MM.1S (cell line): ENCODE results near the gene PLCB4.

Experiments used
- DNase-seq: peaks from one replicate; pipeline ENCODE4 v3.0.0-alpha.2; 2015
- H2AFZ ChIP-seq: fragments of 300-600 bp; sonication (generic); 2 replicates; pipeline ENCODE4 v1.6.0; 2016; ENCODE audit warnings: antibody characterized with exemption, low read length
- H3F3A ChIP-seq: fragments of 300-600 bp; sonication (generic); 2 replicates; pipeline ENCODE4 v1.6.1; 2016; ENCODE audit warnings: mild to moderate bottlenecking, antibody characterized with exemption, low read length, moderate library complexity, mixed read lengths; ENCODE audit not compliant: insufficient read depth
- H3K27ac ChIP-seq: fragments of 300-600 bp; sonication (generic); 2 replicates; pipeline ENCODE4 v1.5.1; 2016; ENCODE audit warnings: mild to moderate bottlenecking, low read length
- H3K27me3 ChIP-seq: fragments of 300-600 bp; sonication (generic); replicated peaks from 2 replicates; pipeline ENCODE4 v1.6.0; 2016; ENCODE audit warnings: low read length; ENCODE audit not compliant: insufficient read depth
- H3K36me3 ChIP-seq: fragments of 300-600 bp; sonication (generic); replicated peaks from 2 replicates; pipeline ENCODE4 v1.6.1; 2016; ENCODE audit warnings: mild to moderate bottlenecking, low read length, mixed read lengths; ENCODE audit not compliant: insufficient read depth
- H3K4me1 ChIP-seq: fragments of 300-600 bp; sonication (generic); 2 replicates; pipeline ENCODE4 v1.6.1; 2016; ENCODE audit warnings: low read length, mixed read lengths
- H3K4me2 ChIP-seq: fragments of 300-600 bp; sonication (generic); 2 replicates; pipeline ENCODE4 v1.6.0; 2016; ENCODE audit warnings: low read depth, low read length
- H3K4me3 ChIP-seq: fragments of 300-600 bp; sonication (generic); 2 replicates; pipeline ENCODE4 v1.5.1; 2016; ENCODE audit warnings: low read length, mixed read lengths
- H3K79me2 ChIP-seq: fragments of 300-600 bp; sonication (generic); 2 replicates; pipeline ENCODE4 v1.6.1; 2016; ENCODE audit warnings: mixed run types, low read length, mixed read lengths
- H3K9ac ChIP-seq: fragments of 300-600 bp; sonication (generic); 2 replicates; pipeline ENCODE4 v1.6.1; 2016; ENCODE audit warnings: low read length, mixed read lengths
- H3K9me2 ChIP-seq: fragments of 300-600 bp; sonication (generic); replicated peaks from 2 replicates; pipeline ENCODE4 v1.6.1; 2016; ENCODE audit warnings: mild to moderate bottlenecking, low read length, mixed read lengths; ENCODE audit not compliant: insufficient read depth
- H3K9me3 ChIP-seq: fragments of 300-600 bp; sonication (generic); replicated peaks from 2 replicates; pipeline ENCODE4 v1.6.1; 2016; ENCODE audit warnings: mild to moderate bottlenecking, low read length, mixed read lengths; ENCODE audit not compliant: insufficient read depth
- H4K20me1 ChIP-seq: fragments of 300-600 bp; sonication (generic); 2 replicates; pipeline ENCODE4 v1.6.1; 2016; ENCODE audit warnings: mild to moderate bottlenecking, low read length, moderate library complexity, mixed read lengths; ENCODE audit not compliant: insufficient read depth
- CTCF ChIP-seq: fragments of 300-600 bp; sonication (generic); IDR thresholded peaks from 2 replicates; pipeline ENCODE4 v1.5.1; 2016; ENCODE audit warnings: antibody characterized with exemption, low read length, mixed read lengths
- EZH2 ChIP-seq: fragments of 300-600 bp; sonication (generic); optimal IDR thresholded peaks from 2 replicates; pipeline ENCODE3; 2017; ENCODE audit warnings: low read depth, mild to moderate bottlenecking, antibody characterized with exemption, low read length, mixed read lengths
- EZH2phosphoT487 ChIP-seq: fragments of 300-600 bp; sonication (generic); IDR thresholded peaks from 2 replicates; pipeline ENCODE4 v1.6.1; 2018; ENCODE audit warnings: antibody characterized with exemption, low read length

The PLCB4 gene

DNA sequence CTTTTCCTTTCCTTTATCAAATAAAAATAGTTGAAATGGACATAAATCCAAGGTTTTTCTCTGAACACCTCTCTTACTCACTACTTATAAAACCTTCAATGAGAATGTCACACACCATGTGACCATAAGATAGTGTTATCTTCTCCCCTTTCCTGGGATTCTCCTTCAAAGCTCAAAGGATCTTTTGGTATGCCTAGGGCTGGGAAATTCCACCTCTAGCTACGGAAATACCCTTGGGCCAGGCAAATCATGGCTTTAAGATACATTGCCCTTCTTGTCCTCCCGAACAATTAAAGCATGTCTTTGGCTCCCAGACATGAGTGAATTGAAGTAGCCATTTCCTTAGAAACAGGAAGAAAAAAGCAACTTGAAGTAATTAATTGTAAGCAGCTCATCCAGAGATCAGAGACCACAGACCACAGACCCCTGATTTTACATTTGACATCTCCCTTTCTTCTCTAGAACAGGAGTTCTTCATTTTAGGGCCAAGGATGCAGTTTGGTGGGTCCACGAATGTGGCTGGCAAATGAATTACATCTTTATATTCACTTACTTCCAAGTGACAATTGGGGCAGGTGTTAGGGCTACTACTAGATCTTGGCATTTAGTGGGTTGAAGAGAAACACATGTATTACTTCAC, 4.1 kb downstream of the PLCB4 start:
- Histone ChIP-seq H2AFZ (no peak overlapping the region), H4K20me1 (no peaks in the 10 kb centered on the region), H3K9ac (no peak overlapping the region), H3K4me3 (no peak overlapping the region), H3K27ac (no peak overlapping the region), H3K4me2 (no peak overlapping the region), H3K9me3 (no peaks in the 10 kb centered on the region), H3K27me3 (no peaks in the 10 kb centered on the region), H3K4me1 (no peaks in the 10 kb centered on the region), H3K9me2 (no peaks in the 10 kb centered on the region), H3K36me3 (no peaks in the 10 kb centered on the region), H3F3A (no peaks in the 10 kb centered on the region), H3K79me2 (no peaks in the 10 kb centered on the region)
- TF ChIP-seq EZH2phosphoT487 (no peak), CTCF (no peak), EZH2 (no peak)
- DNase-seq = no peak

GRCh38 chr20:9075264-9076095, 6.6 kb downstream of the PLCB4 start:
- Histone ChIP-seq H3K9me2 (no peaks in the 10 kb centered on the region), H3F3A (no peaks in the 10 kb centered on the region), H3K27me3 (no peaks in the 10 kb centered on the region), H3K4me3 (no peak overlapping the region), H3K4me1 (no peaks in the 10 kb centered on the region), H3K27ac (no peak overlapping the region), H3K4me2 (no peak overlapping the region), H4K20me1 (no peaks in the 10 kb centered on the region), H2AFZ (no peak overlapping the region), H3K79me2 (no peaks in the 10 kb centered on the region), H3K36me3 (no peaks in the 10 kb centered on the region), H3K9me3 (no peaks in the 10 kb centered on the region), H3K9ac (no peak overlapping the region)
- DNase-seq = no peak
- no peak for TF ChIP-seq CTCF
- no peak for TF ChIP-seq EZH2
- no peak for TF ChIP-seq EZH2phosphoT487

- Histone ChIP-seq H3K4me1 (no peaks in the 10 kb centered on the region), H3K4me3 (no peak overlapping the region), H3K36me3 (no peaks in the 10 kb centered on the region), H3K27me3 (no peaks in the 10 kb centered on the region), H3K27ac (no peak overlapping the region), H3K4me2 (no peak overlapping the region), H2AFZ (no peak overlapping the region), H4K20me1 (no peaks in the 10 kb centered on the region), H3F3A (no peaks in the 10 kb centered on the region), H3K9ac (no peak overlapping the region), H3K9me3 (no peaks in the 10 kb centered on the region), H3K79me2 (no peaks in the 10 kb centered on the region), H3K9me2 (no peaks in the 10 kb centered on the region)
- DNase-seq = no peak
- TF ChIP-seq CTCF = no peak
- no peak for TF ChIP-seq EZH2
- TF ChIP-seq EZH2phosphoT487 = no peak
Observed at GRCh38 chr20:9076440-9076839, 7.6 kb downstream of the PLCB4 start.
